HG03378 (cell line): ENCODE results near the gene HUWE1.

ENCODE experiments used
- ATAC-seq: cut with Tn5 transposase; IDR thresholded peaks from one replicate; pipeline ENCODE4 v1.9.1; 2021; ENCODE audit warnings: mild to moderate bottlenecking, moderate library complexity; ENCODE audit not compliant: unreplicated experiment

HUWE1 gene

DNA sequence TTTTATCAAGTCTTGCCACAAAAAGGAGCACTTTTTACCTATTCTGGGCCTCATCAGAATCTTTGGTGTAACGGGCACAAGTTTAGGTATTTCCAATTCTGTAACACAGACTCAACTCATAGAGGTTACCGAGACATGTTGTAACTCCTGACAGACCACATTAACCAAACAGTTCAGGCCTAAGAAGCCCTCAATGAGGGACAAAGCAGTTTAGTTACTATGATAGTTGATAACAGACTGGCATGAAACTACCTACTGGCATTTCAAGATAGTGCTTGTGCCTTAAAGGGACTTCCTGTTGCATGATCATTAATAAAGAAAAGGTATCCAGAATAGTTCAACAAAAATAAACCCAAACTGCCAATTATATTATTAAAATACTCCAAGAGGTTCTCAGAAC lies 64.1 kb downstream of the HUWE1 start:
- no peak for ATAC-seq

DNA sequence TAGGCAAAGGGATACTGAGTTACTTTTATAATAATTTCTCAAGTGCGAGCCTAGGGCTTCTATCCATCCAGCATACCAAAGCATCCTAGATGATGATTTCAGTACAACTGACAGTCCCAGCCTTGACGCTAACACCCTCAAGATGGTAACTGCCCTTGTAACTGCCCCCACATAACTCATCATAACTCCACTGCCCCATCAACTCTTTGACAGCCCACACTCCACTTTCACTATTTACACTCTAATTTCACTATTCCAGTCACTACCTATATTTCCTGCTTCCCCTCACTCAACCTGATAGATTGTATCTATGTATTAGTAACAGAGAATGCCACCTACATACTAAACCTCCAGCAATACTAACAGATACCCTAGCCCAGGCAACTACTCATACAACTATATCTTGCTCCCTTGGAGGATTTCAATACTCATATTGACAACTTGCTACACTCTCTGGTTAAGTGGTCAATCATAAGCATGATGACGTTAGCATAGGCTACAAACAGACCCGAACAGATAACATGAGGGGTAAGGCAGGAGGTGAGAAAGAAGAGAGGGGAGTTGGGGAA lies 65.0 kb downstream of the HUWE1 start:
- ATAC-seq, result no peak

DNA sequence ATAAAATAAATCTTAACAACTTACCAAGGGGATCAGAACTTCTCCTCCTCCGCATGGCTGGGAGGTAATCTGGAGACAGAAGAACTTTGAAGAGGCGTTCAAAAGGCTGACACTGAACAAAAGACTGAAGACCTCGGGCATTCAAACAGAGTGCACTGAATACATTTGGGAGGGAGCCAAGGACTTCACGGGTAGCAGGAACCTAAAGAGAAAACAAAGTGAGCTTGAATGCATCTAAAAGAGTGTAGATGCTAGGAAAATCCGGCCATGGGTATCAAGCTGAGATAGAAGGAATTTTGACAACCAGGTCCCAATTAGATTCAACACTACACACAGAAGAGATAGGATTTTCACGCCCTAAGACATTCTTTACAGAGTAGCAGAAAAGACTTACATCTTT lies 69.6 kb downstream of the HUWE1 start:
- ATAC-seq, result no peak

DNA sequence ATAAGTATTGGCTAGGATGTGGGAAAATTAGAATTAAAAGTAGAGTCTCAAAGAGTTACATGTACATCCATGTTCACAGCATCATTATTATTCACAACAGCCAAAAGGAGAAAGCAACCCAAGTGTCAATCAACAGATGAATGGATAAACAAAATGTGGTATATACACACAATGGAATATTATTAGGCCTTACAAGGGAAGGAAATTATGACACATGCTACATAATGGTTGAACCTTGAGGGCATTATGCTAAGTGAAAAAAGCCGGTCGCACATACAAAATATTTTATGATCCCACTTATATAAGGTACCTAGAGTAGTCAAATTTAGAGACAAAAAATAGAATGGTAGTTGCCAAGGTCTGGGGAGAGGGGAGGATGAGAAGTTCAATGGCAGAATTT lies 80.1 kb downstream of the HUWE1 start:
- no peak for ATAC-seq

DNA sequence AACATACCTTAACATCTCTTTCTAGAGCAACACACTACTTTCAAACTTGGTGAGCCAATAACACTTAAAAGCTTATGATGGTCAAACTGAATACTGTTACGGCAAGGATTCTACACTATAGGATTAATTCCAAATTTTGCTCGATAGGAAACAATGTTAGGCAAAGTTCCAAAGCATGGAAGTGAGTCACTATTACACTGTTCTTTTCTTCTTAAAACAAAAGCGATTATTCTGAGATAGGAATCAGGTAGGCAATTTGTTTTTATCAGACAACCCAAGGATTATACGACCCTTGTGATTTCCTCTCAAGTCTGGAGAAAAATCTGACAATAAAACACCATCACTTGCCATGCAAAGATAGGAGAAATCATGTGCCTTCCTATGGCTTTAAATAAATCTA lies 81.5 kb downstream of the HUWE1 start:
- ATAC-seq, result no peak

DNA sequence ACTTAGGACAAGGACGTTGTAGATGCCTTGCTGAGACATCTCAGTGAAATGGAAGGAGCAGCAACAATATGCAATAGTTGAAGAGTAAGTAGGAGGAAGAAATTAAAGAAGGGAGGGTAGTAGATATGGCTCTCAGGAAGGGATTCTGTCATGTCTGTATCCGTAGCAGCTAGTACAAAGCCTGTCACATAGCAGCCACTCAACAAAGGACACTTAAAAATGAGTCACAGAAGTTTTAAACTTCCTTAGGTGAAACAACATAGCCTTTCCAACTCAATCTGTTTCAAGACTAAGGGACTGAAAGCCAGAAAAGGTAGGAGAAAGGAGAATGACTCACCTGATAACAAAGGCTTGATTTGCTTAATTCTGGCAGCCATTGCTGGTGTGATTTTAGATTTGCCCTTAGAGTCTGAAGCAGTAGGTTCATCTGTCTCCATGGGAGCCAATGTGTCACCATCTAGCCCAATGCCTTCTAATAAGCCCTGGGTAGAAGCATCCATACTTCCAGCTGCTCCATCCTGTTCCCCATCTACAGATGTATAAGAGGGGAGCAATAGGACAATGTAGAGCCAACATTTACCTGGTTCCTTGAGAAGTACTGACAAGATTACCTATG lies 86.6 kb downstream of the HUWE1 start:
- ATAC-seq, result no peak

DNA sequence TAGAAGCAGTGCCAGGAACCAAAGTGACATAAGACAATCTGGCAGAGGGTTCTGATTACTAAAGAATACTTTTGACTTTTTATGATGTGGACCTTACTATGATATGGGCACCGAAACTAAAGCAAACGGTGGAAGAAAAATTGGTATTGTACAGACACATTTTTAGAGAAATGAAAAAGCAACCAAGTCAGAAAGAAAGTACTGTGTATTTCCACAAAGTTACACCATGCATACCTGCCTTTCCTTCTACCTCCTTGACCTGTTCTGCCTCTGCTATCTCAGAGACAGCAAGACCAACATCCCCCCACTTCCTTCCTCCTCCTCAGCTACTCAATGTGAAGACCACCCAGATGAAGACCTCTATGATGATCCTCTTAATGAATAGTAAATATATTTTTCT lies 88.3 kb downstream of the HUWE1 start:
- no peak for ATAC-seq

DNA sequence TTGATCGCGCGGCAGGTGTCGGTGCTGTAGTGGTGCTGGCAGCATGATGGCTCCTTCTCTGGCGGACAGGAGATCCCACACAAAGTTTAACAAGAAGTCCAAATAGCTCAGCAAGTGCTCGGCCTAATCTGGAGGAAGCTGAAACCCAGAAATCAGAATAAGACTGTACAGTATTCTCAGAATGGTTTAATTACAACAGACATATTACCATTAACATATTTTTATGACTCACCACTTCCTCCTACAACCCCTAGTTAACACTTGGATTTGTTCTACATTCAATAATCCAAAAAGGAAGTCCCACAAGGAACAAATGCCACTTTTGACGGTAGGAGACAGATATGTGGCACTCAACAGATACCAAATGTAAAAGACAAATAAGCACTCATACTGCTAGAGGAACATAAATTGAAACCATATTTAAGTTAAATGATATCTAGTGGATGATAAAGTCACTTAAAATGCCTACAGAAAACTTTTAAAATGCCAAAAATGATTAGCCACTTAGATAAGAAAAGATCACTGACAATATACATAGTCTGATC lies 91.2 kb downstream of the HUWE1 start:
- no peak for ATAC-seq

DNA sequence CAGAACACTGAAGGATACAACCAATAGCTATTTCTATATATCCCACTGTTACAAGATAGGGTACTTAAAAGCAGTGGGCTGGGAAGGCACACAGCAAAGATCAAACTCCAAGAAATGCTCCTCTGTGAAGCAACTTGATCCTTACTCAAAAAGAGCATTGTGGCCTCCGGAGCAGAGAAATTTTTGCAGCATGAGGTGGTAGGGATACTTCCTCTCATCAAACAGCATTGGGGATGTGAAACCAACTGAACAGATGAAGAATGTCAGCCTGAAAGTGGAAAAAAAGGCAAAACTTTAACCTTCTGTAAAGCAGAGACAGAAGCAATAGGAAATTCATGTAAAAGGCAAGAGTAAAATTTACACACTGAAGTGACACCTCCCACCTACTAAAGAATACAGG lies 92.2 kb downstream of the HUWE1 start:
- no peak for ATAC-seq

DNA sequence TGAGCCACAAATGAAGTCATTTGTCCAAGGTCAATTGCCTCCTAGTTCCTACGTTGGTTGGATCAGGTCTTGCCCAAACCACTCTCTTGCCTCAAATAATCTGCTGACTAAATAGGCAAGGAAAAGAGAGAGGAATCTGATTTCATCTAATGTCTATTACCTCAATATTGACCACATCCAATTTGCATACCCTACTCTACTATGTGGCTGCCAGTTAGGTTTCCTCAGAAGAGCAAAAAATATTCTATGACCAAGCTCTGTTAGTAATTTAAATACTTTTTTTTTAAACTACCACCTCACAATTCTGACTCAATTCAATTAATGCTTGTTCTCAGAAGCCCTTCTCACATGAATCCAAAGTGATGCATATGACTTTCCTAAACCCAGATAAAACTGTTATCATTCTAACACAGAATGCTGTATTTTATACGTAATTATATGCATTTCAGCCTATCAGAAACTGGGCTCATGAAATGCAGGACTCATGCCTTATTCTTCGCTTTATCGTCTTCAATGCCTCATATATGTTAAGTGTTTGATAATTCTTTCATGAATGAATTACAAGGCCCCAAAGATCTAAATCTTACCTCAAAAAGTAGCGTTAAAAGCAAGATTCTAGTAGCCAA lies 98.6 kb downstream of the HUWE1 start:
- ATAC-seq, result no peak

DNA sequence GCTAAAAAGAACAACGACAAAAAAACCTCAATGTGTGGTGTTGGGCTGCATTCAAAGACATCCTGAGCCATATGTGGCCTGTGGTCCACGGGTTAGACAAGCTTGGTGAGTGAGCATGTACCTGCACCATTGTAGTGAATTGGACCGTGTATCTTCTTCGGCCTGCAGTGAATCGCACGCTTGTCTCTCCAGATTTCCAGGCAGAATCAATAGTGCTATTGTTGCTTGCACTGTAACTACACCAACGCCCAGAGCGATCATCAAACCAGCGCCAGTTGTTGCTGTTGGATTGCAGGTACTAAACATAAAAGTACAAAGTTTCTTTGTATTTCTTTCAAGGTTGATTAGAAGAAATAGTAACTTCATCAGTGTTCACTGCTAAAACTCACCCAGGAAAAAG lies 101.6 kb downstream of the HUWE1 start:
- no peak for ATAC-seq

DNA sequence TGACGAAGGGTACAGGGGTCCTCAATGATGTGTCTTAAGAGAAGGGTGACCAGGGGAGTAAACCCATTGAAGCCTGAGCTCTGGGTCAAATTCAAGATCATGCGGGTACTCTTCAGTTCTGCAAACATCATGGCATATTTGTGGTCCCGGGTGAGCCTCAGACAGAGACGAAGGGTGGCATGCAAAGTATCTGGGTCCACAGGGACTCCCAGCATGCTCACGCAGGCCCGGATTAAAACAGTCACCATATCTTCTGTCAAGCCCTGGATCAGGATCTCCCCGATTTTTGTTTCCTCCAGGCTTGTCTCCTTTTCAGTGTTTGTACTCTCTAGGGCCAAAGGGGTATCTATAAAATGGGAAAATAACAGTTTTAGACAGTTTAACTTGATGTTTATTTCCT lies 102.9 kb downstream of the HUWE1 start:
- ATAC-seq, result no peak

DNA sequence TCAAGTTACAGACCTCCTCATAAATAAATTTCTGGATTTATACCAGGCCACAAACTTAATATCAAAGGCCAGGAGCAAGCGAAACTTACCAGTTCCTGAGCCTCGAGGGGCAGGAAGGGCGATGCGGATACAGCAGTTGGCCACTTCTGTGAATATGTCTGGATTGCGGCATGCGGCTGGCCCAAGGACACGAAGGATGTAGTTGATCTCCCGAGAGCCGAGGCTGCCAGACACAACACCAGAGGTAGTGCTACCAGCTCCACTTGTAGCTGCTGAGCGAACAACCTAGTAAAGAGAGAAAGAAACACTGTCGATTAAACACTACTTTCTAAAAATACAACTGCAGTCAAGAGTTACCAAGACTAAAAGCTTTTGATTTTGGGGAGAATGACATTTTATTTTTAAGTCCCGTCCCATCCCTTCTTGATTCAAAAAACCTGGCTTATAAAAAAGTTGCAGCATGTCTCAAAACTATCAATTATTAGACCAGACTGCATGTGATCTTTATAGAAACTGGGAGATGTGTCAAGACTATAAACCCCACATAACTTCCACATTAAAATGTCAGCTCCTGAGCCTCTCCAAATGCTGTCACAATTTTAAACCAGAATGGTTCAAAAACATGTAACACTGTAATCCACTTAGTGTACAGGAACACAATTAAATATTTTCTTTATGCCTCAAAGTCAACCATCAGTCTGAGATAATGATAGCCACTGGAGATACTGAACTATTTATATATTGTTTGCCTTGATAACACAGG lies 105.6 kb downstream of the HUWE1 start:
- ATAC-seq, result no peak

DNA sequence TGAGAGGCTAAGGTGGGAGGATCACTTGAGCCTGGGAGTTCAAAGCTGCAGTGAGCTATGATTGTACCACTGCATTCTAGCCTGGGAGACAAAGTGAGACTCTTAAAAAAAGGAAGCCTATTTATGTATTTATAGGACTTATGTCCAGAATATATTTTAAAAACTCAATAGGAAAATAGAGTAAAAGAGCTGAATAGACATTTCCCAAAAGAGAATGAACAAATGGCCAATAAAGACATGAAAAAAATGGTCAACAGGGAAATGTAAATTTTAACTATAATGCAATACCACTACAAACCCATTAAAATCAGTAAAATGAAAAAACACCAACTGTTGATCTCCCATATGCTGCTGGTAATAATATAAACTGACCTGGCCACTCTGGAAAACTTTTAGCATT lies 115.0 kb downstream of the HUWE1 start:
- ATAC-seq, result no peak

DNA sequence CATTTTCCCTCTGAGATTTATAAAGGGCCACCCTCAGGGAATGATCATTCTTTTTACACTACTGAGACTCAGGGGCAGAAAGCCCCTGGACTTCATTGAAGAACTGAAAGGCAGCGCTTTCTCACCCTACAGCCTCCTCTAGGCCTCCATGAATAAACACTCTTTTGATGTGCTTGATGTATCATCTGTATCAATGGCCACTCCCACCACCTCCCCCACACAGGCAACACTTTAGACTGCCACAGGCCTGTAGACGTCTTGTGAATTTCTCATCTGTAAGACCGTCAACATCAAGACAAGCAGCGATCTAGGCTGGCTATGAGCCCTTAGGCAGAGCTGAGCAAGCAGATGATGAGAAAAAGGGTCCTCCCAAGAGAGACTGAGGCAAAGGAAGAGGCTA lies 123.2 kb downstream of the HUWE1 start:
- no peak for ATAC-seq

DNA sequence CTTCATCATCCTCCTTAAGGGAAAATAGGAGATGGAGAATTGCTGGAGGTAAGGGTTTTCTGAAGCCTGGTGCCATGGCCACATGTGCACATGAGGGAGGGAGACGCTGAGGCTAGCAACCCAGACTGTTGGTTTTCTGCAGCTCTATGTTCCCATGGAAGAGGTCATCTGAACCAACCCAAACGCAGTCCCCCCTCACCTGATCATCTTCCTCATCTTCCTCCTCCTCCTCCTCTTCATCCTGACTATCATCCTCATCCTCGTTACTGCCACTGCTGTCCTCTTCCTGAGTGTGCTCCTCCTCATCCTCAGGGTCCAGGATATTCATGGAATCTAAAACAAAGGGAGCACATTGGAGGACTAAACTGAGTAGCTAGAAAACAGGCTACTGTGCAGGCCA lies 124.6 kb downstream of the HUWE1 start:
- no peak for ATAC-seq

DNA sequence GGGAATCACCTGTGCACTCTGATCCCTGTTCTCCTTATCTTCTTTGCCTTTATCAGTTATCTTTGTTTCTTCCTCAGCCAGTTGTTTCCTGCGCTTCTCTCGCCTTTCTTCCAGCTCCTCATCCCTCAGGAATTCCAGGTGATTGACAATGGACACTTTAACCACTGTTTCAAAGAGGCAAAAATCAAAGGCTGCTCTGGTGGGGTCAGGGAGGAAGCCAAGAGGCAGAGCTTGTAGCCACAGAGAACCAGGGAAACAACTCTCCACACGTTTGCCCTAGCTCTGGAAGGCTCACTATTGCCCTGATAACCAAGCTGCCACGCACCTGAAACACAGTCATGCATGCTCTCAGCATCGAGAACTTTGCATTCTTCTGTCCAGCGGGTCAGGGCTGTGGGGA lies 127.9 kb downstream of the HUWE1 start:
- no peak for ATAC-seq

DNA sequence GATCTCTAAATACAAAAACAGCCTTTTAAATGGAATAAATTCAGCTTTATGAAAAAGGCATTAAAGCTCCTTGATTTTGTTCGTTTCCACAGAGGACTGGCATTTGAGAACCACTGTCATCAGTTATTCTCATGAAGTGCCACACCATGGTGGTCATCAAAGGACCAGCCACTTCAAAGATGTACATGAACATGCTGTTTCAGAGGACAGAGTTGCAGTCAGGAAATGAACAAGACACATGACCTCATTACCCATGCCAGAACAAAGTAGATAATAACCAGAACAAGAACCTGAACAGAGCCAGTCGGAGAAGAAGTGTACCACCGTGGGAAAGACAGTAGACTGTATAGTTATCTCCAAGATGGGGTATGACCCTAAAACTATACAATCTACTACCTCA lies 129.7 kb downstream of the HUWE1 start:
- no peak for ATAC-seq

DNA sequence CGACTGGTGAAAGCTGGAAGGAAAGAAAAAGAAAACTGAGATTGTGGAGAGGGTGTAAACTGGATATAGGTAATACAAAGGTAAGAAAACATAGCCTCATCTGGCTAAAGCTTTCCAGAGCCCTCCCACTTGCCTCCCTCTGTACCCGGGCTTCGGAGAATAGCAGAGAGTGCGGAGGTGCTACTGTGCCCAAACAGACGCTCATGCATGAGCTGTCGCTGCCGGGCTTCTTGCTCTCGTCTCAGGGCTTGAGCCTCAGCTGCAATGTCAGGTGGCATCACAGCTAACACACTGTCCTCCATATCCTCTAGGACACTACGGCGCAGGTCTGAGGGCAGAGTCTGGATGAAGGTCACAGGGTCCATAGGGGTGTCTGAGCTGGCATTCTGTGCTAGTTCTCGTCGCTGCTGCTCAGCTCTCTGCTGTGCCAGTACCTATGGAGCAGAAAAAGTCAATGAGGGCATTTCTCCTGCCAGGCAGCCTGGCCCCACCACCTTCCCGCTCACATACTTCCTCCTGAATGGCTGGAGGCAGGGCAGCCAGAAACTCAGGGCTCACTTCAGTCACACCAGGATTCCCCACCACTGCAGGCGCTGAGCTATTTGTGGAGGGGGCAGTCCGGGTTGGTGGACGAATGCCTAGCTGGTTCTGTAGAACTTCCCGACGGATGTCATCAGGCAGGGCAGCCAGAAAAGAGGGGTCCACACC lies 135.6 kb downstream of the HUWE1 start:
- ATAC-seq, result no peak

DNA sequence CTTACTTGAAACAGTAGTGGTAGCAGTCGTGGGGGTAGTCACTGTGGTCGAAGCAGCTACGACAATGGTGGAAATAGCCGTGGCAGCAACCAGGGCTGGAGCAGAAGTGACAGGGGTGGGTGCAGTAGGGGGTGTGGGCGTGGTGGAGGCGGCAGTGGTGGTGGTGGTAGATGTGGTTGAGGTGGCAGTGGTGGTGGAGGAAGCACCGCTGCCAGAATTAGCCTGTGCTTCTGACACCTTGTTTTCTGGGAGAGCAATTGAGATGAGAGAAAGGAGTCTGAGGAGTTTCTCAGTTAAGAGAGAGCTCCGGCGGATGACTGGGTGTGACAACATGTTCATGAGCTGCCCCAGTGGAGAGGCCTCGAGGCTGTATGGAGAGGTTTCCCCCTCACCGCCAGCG lies 138.9 kb downstream of the HUWE1 start:
- ATAC-seq, result no peak

DNA sequence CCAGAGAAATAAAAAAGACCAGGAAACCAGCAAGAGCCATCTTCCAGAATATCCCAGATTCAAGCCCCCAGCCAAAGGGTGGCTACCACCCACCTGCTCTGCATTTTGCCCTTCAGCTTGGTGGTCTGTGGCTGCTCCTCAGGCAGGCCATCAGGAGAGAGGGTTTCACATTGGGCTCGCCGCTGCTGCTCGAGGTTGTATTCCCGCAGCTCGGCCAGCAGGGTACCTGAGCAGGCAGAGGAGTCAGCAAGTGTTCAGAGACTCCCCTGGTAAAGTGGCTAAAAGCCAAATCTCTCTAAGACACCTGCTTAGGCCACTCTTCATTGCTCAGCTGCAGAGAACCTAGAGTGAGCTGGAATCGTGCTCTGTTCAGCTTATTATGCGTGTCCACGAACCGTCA lies 141.6 kb downstream of the HUWE1 start:
- ATAC-seq, result no peak
